Measurements from ENCODE around the gene METTL8.
A peak's percentile ranks its signal among the peaks of the same experiment; 100 is the strongest.

METTL8 gene

DNA sequence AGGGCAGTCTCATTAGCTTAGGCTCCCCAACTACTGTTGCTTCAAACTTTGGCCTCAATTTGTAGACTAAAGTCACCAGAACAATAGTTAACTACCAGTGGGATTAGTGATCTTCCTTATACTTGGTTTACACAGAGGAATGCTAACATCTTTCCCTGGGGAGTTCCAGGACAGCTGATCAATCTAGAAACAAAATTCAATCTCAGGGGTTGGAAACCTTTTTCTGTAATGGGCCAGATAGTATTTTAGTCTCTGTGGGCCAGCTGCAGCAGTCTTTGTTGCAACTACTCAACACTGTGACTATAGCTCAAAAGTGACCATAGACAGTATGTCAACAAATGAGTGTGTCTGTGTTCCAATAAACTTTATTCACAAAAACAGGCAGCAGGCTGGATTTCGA lies 85.7 kb downstream of the METTL8 start:
- TF ChIP-seq, protein P1, sequence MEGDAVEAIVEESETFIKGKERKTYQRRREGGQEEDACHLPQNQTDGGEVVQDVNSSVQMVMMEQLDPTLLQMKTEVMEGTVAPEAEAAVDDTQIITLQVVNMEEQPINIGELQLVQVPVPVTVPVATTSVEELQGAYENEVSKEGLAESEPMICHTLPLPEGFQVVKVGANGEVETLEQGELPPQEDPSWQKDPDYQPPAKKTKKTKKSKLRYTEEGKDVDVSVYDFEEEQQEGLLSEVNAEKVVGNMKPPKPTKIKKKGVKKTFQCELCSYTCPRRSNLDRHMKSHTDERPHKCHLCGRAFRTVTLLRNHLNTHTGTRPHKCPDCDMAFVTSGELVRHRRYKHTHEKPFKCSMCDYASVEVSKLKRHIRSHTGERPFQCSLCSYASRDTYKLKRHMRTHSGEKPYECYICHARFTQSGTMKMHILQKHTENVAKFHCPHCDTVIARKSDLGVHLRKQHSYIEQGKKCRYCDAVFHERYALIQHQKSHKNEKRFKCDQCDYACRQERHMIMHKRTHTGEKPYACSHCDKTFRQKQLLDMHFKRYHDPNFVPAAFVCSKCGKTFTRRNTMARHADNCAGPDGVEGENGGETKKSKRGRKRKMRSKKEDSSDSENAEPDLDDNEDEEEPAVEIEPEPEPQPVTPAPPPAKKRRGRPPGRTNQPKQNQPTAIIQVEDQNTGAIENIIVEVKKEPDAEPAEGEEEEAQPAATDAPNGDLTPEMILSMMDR (IDR thresholded peaks at IDR 0.05; ENCODE audit: poor library complexity, severe bottlenecking): no peak
- no peak overlapping the region for H3K4me3 ChIP-seq (ENCODE audit: severe bottlenecking)
- no peaks in the 10 kb centered on the region for H3K27me3 ChIP-seq (ENCODE audit: insufficient read depth, poor library complexity, severe bottlenecking)
- H3K9me3 ChIP-seq (ENCODE audit: severe bottlenecking): no peaks in the 10 kb centered on the region
- peak overlapping the region; percentile 8 for H3K27ac ChIP-seq (ENCODE audit: poor library complexity, severe bottlenecking)
- no peaks in the 10 kb centered on the region for H3K36me3 ChIP-seq (ENCODE audit: low read depth)
- no peak for ATAC-seq (ENCODE audit: low read depth)
- H3K4me1 ChIP-seq (ENCODE audit: insufficient read depth, poor library complexity, severe bottlenecking): peaks cover 8% of the 10 kb centered on the region
- no peak for DNase-seq (ENCODE audit: low spot score)

DNA sequence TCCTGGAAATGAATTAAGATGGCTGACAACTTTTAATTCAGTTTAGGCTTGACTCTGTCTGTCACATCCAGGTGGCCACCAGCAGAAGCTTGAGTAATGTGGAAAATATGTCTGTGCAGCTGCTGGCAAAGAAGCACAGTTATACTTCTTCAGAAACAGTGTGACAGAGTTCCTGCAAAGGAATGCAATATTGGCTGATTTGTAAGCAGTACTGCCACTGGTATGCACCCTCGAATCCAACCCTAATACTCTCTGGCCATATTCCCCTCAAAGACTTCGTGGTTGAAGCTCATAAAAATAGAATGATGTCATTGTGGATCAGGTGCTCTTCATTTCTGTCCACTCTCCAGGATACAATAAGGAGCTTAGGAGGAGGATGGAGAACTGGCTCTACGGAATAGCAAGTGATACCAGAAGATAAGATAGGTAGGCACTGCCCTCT lies 86.2 kb downstream of the METTL8 start:
- no peaks in the 10 kb centered on the region for H3K36me3 ChIP-seq (ENCODE audit: low read depth)
- peaks cover 8% of the 10 kb centered on the region for H3K4me1 ChIP-seq (ENCODE audit: insufficient read depth, poor library complexity, severe bottlenecking)
- H3K27me3 ChIP-seq (ENCODE audit: insufficient read depth, poor library complexity, severe bottlenecking): no peaks in the 10 kb centered on the region
- TF ChIP-seq, protein P1 (IDR thresholded peaks at IDR 0.05; ENCODE audit: poor library complexity, severe bottlenecking): no peak
- ATAC-seq (ENCODE audit: low read depth) (peak; percentile 72), DNase-seq (ENCODE audit: low spot score) (no peak)
- H3K9me3 ChIP-seq (ENCODE audit: severe bottlenecking): no peaks in the 10 kb centered on the region
- no peak overlapping the region for H3K4me3 ChIP-seq (ENCODE audit: severe bottlenecking)
- H3K27ac ChIP-seq (ENCODE audit: poor library complexity, severe bottlenecking): peak overlapping the region; percentile 8

DNA sequence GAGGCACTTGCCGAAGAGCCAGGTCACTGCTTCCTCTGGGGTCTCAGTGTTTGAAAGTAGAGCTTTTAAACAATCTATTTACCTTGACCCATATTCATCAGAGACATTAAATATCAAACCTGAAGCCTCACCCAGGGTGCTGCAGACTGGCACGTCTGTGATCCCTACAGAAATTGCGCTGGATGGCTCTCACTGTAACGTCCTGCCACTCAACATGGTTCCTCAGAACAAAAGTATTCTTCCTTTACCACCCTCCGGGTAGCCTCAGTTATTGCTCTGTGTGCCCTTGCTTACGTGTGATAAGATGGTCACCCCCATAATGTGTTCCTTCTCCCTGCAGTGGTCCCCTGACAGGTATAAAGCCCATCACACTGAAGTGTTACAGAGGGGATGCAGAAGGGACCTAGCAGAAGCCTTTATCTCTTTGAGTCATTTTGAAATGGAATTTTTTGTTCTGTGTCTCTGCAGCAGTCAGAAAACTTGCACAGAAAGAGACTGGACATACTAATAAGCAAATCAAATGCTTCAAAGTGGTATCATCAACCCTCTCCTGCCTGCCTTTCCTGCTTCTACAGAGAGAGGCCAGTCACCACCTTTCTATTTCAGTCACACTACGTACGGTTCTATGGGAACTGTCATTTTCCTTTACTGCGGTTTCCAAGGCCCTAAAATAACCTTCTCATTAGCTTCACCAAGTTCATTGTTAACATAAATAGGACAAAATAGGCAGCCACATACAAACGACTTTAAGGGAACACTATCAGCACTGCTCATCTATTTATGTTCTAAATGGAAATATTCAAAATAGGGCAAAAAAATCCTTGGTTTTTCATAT lies 86.8 kb downstream of the METTL8 start:
- DNase-seq (ENCODE audit: low spot score): no peak
- peak overlapping the region; percentile 8 for H3K27ac ChIP-seq (ENCODE audit: poor library complexity, severe bottlenecking)
- TF ChIP-seq, protein P1 (IDR thresholded peaks at IDR 0.05; ENCODE audit: poor library complexity, severe bottlenecking): no peak

DNA sequence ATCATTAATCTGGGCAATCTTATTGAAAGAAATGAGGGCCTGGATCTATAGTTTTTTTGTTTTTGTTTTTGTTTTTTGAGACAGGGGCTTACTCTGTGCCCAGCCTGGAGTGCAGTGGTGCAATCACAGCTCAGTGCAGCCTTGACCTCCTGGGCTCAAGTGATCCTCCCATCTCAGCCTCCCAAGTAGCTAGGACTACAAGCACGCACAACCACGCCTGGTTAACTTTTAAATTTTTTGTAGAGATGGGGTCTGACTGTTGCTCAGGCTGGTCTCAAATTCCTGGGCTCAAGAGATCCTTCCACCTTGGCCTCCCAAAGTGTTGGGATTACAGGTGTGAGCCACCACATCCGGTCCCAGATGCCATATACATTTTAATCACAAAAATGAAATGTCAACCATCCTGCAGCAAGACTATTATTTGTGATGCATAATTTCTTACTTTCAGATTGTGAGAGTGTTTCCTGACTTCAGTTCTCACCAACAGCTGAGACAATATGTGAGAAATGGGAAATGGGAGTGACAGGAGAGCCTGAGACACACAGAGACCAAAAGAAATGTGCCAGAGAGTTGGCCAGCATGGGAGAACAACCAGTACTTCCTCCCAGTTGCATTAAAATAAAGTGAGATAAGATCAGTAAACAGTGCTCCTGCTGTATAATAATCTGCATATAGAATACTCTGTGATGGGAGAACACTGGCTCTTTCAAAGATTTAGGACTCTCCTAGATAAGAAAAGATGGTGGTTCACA lies 87.6 kb downstream of the METTL8 start:
- no peak overlapping the region for H3K27ac ChIP-seq (ENCODE audit: poor library complexity, severe bottlenecking)
- TF ChIP-seq, protein P1 (IDR thresholded peaks at IDR 0.05; ENCODE audit: poor library complexity, severe bottlenecking): no peak
- H3K4me1 ChIP-seq (ENCODE audit: insufficient read depth, poor library complexity, severe bottlenecking): peaks cover 8% of the 10 kb centered on the region

More for the DNA sequence above, 86.8 kb downstream of the METTL8 start:
- no peaks in the 10 kb centered on the region for H3K36me3 ChIP-seq (ENCODE audit: low read depth)
- no peaks in the 10 kb centered on the region for H3K9me3 ChIP-seq (ENCODE audit: severe bottlenecking)
- no peak overlapping the region for H3K4me3 ChIP-seq (ENCODE audit: severe bottlenecking)
- no peak for ATAC-seq (ENCODE audit: low read depth)
- peaks cover 8% of the 10 kb centered on the region for H3K4me1 ChIP-seq (ENCODE audit: insufficient read depth, poor library complexity, severe bottlenecking)
- H3K27me3 ChIP-seq (ENCODE audit: insufficient read depth, poor library complexity, severe bottlenecking): no peaks in the 10 kb centered on the region

More for the DNA sequence above, 87.6 kb downstream of the METTL8 start:
- Histone ChIP-seq H3K27me3 (ENCODE audit: insufficient read depth, poor library complexity, severe bottlenecking) (no peaks in the 10 kb centered on the region), H3K36me3 (ENCODE audit: low read depth) (no peaks in the 10 kb centered on the region), H3K9me3 (ENCODE audit: severe bottlenecking) (no peaks in the 10 kb centered on the region), H3K4me3 (ENCODE audit: severe bottlenecking) (no peak overlapping the region)
- ATAC-seq (ENCODE audit: low read depth) (no peak), DNase-seq (ENCODE audit: low spot score) (no peak)
